SK-N-SH (cell line): ENCODE results near the gene PTRH2. TPM values are rescaled to one million over a fixed set of nuclear protein-coding genes. Genes with fewer than 3 reads are reported as not detected.

Experiments used
- CTCF ChIA-PET: fragments of 300-600, 350-600 bp; formaldehyde crosslinking; extraction: SDS; loops from one replicate; lab custom pipeline; 2021; lab: Yijun Ruan, JAX
- POLR2A ChIA-PET: fragments of 350-600 bp; sonication (Branson Sonifier 250); formaldehyde crosslinking; extraction: SDS; loops from one replicate; lab custom pipeline; 2020; ENCODE audit warnings: antibody characterized with exemption, inconsistent platforms; lab: Yijun Ruan, JAX
- DNase-seq: peaks from one replicate; pipeline ENCODE4 v3.0.0; 2012
- H2AFZ ChIP-seq: fragments of 200-600 bp; sonication (generic); 2 replicates; pipeline ENCODE4 v1.8.1; 2016; ENCODE audit warnings: antibody characterized with exemption, mild to moderate bottlenecking, low read depth
- H3F3A ChIP-seq: fragments of 200-600 bp; sonication (generic); replicated peaks from 2 replicates; pipeline ENCODE3; 2016; ENCODE audit warnings: antibody characterized with exemption, mild to moderate bottlenecking; ENCODE audit not compliant: insufficient read depth
- H3K27ac ChIP-seq, 2 experiments: fragments of 200-500 bp in 1 of 2; fragments of 200-600 bp in 1 of 2; sonication (Bioruptor generic) in 1 of 2; sonication (generic), shearing (Covaris generic) in 1 of 2; 2 replicates each; pipeline versions ENCODE4 v1.5.1 to v1.6.1; 2014 to 2016; ENCODE audit warnings: low read depth in 2 of 2, inconsistent platforms in 1 of 2, low read length in 1 of 2, mild to moderate bottlenecking in 1 of 2, mixed read lengths in 1 of 2
- H3K27me3 ChIP-seq: fragments of 200-600 bp; sonication (generic), shearing (Covaris generic); 2 replicates; pipeline ENCODE4 v1.6.1; 2016; ENCODE audit warnings: mixed run types; ENCODE audit not compliant: insufficient read depth
- H3K36me3 ChIP-seq, 2 experiments: fragments of 200-500 bp in 1 of 2; fragments of 200-600 bp in 1 of 2; sonication (Bioruptor generic) in 1 of 2; sonication (generic) in 1 of 2; replicated peaks in 1 of 2; 2 replicates each; pipeline versions ENCODE3 to v1.5.1; 2014 to 2016; ENCODE audit warnings: low read length in 1 of 2, mild to moderate bottlenecking in 1 of 2; ENCODE audit not compliant: insufficient read depth in 2 of 2, control insufficient read depth in 1 of 2
- H3K4me1 ChIP-seq, 2 experiments: fragments of 200-500 bp in 1 of 2; fragments of 200-600 bp in 1 of 2; sonication (Bioruptor generic) in 1 of 2; sonication (generic), shearing (Covaris generic) in 1 of 2; 2 replicates each; pipeline versions ENCODE4 v1.5.1 to v1.6.1; 2014 to 2016; ENCODE audit warnings: low read depth in 1 of 2, low read length in 1 of 2, mixed run types in 1 of 2; ENCODE audit not compliant: insufficient read depth in 2 of 2, control insufficient read depth in 1 of 2
- H3K4me2 ChIP-seq: fragments of 200-600 bp; sonication (generic), shearing (Covaris generic); 2 replicates; pipeline ENCODE4 v1.6.1; 2017; ENCODE audit warnings: mixed run types
- H3K4me3 ChIP-seq, 2 experiments: fragments of 200-500 bp in 1 of 2; fragments of 200-600 bp in 1 of 2; sonication (Bioruptor generic) in 1 of 2; sonication (generic), shearing (Covaris generic) in 1 of 2; 2 replicates each; pipeline versions ENCODE4 v1.5.1 to v1.8.1; 2014 to 2016; ENCODE audit warnings: low read depth in 2 of 2, inconsistent platforms in 1 of 2, low read length in 1 of 2, mild to moderate bottlenecking in 1 of 2, mixed read lengths in 1 of 2, moderate library complexity in 1 of 2
- H3K79me2 ChIP-seq: fragments of 200-600 bp; sonication (generic); 2 replicates; pipeline ENCODE4 v1.8.1; 2017; ENCODE audit warnings: mild to moderate bottlenecking; ENCODE audit not compliant: insufficient read depth
- H3K9ac ChIP-seq: fragments of 200-600 bp; sonication (generic); 2 replicates; pipeline ENCODE4 v1.6.1; 2017; ENCODE audit warnings: mixed run types
- H3K9me2 ChIP-seq: fragments of 200-600 bp; sonication (generic); 2 replicates; pipeline ENCODE4 v1.6.1; 2017; ENCODE audit warnings: mixed run types
- H3K9me3 ChIP-seq: fragments of 200-600 bp; sonication (generic); 2 replicates; pipeline ENCODE4 v1.6.1; 2017; ENCODE audit warnings: mixed run types, mild to moderate bottlenecking, moderate library complexity
- H4K20me1 ChIP-seq: fragments of 200-600 bp; sonication (generic); 2 replicates; pipeline ENCODE4 v1.6.1; 2017; ENCODE audit warnings: mild to moderate bottlenecking, mixed run types; ENCODE audit not compliant: insufficient read depth
- ELF1 ChIP-seq: IDR thresholded peaks from 2 replicates; pipeline ENCODE4 v1.4.0; 2012
- EP300 ChIP-seq, 2 experiments: IDR thresholded peaks; 2 replicates each; pipeline versions ENCODE4 v1.4.0 to v1.6.1; 2012; ENCODE audit warnings: borderline replicate concordance in 1 of 2, low read depth in 1 of 2, low read length in 1 of 2
- GABPA ChIP-seq: IDR thresholded peaks from 2 replicates; pipeline ENCODE4 v1.4.0; 2012; ENCODE audit warnings: low read depth, mild to moderate bottlenecking
- JUND ChIP-seq: IDR thresholded peaks from 2 replicates; pipeline ENCODE4 v1.4.0; 2012
- MXI1 ChIP-seq: IDR thresholded peaks from 2 replicates; pipeline ENCODE4 v1.6.1; 2012; ENCODE audit warnings: mild to moderate bottlenecking, low read depth, low read length, improper control_type of control experiment
- RCOR1 ChIP-seq: fragments of 150-350 bp; IDR thresholded peaks from 2 replicates; pipeline ENCODE4 v1.6.1; 2017; ENCODE audit warnings: antibody characterized with exemption, low read length
- SMC3 ChIP-seq: IDR thresholded peaks from 2 replicates; pipeline ENCODE4 v1.6.1; 2012; ENCODE audit warnings: low read depth, low read length, improper control_type of control experiment
- TCF12 ChIP-seq: IDR thresholded peaks from 2 replicates; pipeline ENCODE4 v1.4.0; 2012
- YY1 ChIP-seq: IDR thresholded peaks from 2 replicates; pipeline ENCODE4 v1.4.0; 2012; ENCODE audit warnings: low read depth, mild to moderate bottlenecking
- WGBS: methylation state at CpG from one replicate; pipeline ENCODE4 v1.1.6; 2017; ENCODE audit warnings: low lambda C conversion rate; 5-methylcytosine and 5-hydroxymethylcytosine counted together
- polyA plus RNA-seq, 3 experiments: library from polyadenylated mRNA; depleted of rRNA; stranded (reverse); fragments of >200 nt; gene quantifications; 2 replicates each; pipeline ENCODE4 v1.2.3, GENCODE V29; 2012
- TF ChIP-seq, protein P1 (sequence below): IDR thresholded peaks from 2 replicates; pipeline ENCODE4 v1.4.0; 2012; ENCODE audit warnings: low read depth
- TF ChIP-seq, protein P2 (sequence below): fragments of 150-350 bp; IDR thresholded peaks from 2 replicates; pipeline ENCODE4 v1.6.1; 2016; ENCODE audit warnings: mild to moderate bottlenecking, low read depth, low read length
- TF ChIP-seq, protein P3 (sequence below): IDR thresholded peaks from 2 replicates; pipeline ENCODE4 v1.4.0; 2012; ENCODE audit warnings: low read depth, borderline replicate concordance
- TF ChIP-seq, protein P4 (sequence below): IDR thresholded peaks from 2 replicates; pipeline ENCODE4 v1.6.1; 2012; ENCODE audit warnings: mild to moderate bottlenecking, low read depth, low read length, moderate library complexity
- TF ChIP-seq, protein P5 (sequence below): IDR thresholded peaks from 2 replicates; pipeline ENCODE4 v1.4.0; 2012; ENCODE audit warnings: low read depth, borderline replicate concordance

PTRH2 gene
- polyA plus RNA-seq, 1 of the 3 experiments (the other 2 are of a cell fraction): 101 TPM

DNA sequence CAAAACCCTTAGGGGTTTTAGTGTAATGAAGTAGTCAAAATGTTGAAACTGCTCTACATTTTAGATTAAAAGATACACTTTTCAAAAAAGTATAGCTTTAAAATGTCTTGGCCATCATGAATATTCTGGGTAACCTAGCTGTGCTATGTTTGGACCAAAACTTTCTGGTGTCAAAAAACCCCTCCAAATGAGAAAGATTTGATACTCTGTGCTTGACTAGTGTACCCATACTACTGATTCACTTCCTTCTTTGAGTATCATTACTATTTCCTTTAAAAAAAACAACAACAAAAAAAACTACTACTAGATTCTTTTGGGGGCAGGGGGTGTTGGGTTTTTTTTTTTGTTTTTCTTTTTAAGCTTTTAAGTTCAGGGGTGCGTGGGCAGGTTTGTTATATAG, 37.3 kb downstream of the PTRH2 start:
- Histone ChIP-seq H3K4me1 (peaks cover 4 to 39% of the 10 kb centered on the region in 2 experiments; a peak in 3 of 4 replicates), H3K4me2 (no peak overlapping the region), H2AFZ (no peak overlapping the region), H3K27me3 (no peaks in the 10 kb centered on the region), H3F3A (peaks cover 52% of the 10 kb centered on the region), H3K9ac (no peak overlapping the region), H3K9me3 (no peaks in the 10 kb centered on the region), H3K27ac (peak overlapping the region; percentile 74 to 82; a peak in 3 of 4 replicates), H3K36me3 (peaks cover 91 to 95% of the 10 kb centered on the region in 2 experiments), H3K4me3 (no peak overlapping the region), H3K9me2 (no peaks in the 10 kb centered on the region), H3K79me2 (peaks cover 88% of the 10 kb centered on the region), H4K20me1 (peaks cover 49% of the 10 kb centered on the region)
- TF ChIP-seq SMC3 (no peak), RCOR1 (no peak), GABPA (no peak), JUND (no peak), YY1 (no peak), MXI1 (no peak), EP300 (IDR thresholded peaks at IDR 0.05; ENCODE audit: borderline replicate concordance in 1 of 2, low read depth in 1 of 2, low read length in 1 of 2) (no peak), TCF12 (no peak), ELF1 (no peak)
- TF ChIP-seq, protein P1, sequence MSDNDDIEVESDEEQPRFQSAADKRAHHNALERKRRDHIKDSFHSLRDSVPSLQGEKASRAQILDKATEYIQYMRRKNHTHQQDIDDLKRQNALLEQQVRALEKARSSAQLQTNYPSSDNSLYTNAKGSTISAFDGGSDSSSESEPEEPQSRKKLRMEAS: no peak
- TF ChIP-seq, protein P2, sequence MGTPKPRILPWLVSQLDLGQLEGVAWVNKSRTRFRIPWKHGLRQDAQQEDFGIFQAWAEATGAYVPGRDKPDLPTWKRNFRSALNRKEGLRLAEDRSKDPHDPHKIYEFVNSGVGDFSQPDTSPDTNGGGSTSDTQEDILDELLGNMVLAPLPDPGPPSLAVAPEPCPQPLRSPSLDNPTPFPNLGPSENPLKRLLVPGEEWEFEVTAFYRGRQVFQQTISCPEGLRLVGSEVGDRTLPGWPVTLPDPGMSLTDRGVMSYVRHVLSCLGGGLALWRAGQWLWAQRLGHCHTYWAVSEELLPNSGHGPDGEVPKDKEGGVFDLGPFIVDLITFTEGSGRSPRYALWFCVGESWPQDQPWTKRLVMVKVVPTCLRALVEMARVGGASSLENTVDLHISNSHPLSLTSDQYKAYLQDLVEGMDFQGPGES: no peak
- TF ChIP-seq, protein P3, sequence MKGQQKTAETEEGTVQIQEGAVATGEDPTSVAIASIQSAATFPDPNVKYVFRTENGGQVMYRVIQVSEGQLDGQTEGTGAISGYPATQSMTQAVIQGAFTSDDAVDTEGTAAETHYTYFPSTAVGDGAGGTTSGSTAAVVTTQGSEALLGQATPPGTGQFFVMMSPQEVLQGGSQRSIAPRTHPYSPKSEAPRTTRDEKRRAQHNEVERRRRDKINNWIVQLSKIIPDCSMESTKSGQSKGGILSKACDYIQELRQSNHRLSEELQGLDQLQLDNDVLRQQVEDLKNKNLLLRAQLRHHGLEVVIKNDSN: no peak
- TF ChIP-seq, protein P4, sequence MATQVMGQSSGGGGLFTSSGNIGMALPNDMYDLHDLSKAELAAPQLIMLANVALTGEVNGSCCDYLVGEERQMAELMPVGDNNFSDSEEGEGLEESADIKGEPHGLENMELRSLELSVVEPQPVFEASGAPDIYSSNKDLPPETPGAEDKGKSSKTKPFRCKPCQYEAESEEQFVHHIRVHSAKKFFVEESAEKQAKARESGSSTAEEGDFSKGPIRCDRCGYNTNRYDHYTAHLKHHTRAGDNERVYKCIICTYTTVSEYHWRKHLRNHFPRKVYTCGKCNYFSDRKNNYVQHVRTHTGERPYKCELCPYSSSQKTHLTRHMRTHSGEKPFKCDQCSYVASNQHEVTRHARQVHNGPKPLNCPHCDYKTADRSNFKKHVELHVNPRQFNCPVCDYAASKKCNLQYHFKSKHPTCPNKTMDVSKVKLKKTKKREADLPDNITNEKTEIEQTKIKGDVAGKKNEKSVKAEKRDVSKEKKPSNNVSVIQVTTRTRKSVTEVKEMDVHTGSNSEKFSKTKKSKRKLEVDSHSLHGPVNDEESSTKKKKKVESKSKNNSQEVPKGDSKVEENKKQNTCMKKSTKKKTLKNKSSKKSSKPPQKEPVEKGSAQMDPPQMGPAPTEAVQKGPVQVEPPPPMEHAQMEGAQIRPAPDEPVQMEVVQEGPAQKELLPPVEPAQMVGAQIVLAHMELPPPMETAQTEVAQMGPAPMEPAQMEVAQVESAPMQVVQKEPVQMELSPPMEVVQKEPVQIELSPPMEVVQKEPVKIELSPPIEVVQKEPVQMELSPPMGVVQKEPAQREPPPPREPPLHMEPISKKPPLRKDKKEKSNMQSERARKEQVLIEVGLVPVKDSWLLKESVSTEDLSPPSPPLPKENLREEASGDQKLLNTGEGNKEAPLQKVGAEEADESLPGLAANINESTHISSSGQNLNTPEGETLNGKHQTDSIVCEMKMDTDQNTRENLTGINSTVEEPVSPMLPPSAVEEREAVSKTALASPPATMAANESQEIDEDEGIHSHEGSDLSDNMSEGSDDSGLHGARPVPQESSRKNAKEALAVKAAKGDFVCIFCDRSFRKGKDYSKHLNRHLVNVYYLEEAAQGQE: no peak
- TF ChIP-seq, protein P5, sequence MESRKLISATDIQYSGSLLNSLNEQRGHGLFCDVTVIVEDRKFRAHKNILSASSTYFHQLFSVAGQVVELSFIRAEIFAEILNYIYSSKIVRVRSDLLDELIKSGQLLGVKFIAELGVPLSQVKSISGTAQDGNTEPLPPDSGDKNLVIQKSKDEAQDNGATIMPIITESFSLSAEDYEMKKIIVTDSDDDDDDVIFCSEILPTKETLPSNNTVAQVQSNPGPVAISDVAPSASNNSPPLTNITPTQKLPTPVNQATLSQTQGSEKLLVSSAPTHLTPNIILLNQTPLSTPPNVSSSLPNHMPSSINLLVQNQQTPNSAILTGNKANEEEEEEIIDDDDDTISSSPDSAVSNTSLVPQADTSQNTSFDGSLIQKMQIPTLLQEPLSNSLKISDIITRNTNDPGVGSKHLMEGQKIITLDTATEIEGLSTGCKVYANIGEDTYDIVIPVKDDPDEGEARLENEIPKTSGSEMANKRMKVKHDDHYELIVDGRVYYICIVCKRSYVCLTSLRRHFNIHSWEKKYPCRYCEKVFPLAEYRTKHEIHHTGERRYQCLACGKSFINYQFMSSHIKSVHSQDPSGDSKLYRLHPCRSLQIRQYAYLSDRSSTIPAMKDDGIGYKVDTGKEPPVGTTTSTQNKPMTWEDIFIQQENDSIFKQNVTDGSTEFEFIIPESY: no peak
- WGBS: 94% methylated on average over 1 of the region's 1 CpG
- no peak for DNase-seq
- POLR2A ChIA-PET: interaction anchor here (1.0 to 1.2 kb wide), 3 partner anchors 10 to 50 kb away, joined by 3 to 4 read pairs (median 3); partner anchors contain the start of gene CLTC
- CTCF ChIA-PET: interaction anchor here (0.8 to 2.7 kb wide), 7 partner anchors 8 to 378 kb away, joined by 3 to 13 read pairs (median 4); no protein-coding TSS in a partner anchor
